ENCODE results near the gene FSD1. TPM values are rescaled to one million over a fixed set of nuclear protein-coding genes. Genes with fewer than 3 reads are reported as not detected.

FSD1 gene
- total and polyA plus RNA-seq, 9 of the 15 experiments (the other 6 are each of a cell fraction or from before 2014, with no cell fraction given) = 0.11 to 1.9 (median 0.94) TPM; not detected in 1

DNA sequence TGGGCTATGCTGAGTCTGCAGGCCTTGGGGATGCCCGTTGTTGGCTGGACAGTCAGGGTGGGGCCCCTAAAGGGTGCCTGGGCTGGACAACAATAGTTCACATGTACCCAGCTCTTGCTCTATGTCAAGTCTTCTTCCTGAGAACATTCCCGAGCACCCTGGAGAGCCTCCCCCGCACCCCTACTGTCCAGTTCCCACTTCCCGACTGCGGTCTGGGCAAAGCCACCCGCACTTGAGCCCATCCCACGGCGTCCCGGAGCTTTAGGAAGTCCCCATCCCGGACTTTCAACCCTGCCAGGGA lies 37.9 kb downstream of the FSD1 start (continued):
- no peak for TF ChIP-seq PHF8 (IDR thresholded peaks at IDR 0.05; ENCODE audit: borderline replicate concordance, low read length)
- TF ChIP-seq, protein P1, sequence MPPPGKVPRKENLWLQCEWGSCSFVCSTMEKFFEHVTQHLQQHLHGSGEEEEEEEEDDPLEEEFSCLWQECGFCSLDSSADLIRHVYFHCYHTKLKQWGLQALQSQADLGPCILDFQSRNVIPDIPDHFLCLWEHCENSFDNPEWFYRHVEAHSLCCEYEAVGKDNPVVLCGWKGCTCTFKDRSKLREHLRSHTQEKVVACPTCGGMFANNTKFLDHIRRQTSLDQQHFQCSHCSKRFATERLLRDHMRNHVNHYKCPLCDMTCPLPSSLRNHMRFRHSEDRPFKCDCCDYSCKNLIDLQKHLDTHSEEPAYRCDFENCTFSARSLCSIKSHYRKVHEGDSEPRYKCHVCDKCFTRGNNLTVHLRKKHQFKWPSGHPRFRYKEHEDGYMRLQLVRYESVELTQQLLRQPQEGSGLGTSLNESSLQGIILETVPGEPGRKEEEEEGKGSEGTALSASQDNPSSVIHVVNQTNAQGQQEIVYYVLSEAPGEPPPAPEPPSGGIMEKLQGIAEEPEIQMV (tag; conservative IDR thresholded peaks at IDR 0.05; ENCODE audit: low read depth) = no peak
- TF ChIP-seq, protein P2, sequence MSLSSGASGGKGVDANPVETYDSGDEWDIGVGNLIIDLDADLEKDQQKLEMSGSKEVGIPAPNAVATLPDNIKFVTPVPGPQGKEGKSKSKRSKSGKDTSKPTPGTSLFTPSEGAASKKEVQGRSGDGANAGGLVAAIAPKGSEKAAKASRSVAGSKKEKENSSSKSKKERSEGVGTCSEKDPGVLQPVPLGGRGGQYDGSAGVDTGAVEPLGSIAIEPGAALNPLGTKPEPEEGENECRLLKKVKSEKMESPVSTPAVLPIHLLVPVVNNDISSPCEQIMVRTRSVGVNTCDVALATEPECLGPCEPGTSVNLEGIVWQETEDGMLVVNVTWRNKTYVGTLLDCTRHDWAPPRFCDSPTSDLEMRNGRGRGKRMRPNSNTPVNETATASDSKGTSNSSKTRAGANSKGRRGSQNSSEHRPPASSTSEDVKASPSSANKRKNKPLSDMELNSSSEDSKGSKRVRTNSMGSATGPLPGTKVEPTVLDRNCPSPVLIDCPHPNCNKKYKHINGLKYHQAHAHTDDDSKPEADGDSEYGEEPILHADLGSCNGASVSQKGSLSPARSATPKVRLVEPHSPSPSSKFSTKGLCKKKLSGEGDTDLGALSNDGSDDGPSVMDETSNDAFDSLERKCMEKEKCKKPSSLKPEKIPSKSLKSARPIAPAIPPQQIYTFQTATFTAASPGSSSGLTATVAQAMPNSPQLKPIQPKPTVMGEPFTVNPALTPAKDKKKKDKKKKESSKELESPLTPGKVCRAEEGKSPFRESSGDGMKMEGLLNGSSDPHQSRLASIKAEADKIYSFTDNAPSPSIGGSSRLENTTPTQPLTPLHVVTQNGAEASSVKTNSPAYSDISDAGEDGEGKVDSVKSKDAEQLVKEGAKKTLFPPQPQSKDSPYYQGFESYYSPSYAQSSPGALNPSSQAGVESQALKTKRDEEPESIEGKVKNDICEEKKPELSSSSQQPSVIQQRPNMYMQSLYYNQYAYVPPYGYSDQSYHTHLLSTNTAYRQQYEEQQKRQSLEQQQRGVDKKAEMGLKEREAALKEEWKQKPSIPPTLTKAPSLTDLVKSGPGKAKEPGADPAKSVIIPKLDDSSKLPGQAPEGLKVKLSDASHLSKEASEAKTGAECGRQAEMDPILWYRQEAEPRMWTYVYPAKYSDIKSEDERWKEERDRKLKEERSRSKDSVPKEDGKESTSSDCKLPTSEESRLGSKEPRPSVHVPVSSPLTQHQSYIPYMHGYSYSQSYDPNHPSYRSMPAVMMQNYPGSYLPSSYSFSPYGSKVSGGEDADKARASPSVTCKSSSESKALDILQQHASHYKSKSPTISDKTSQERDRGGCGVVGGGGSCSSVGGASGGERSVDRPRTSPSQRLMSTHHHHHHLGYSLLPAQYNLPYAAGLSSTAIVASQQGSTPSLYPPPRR (CRISPR knock-in tag; IDR thresholded peaks at IDR 0.05; ENCODE audit: borderline replicate concordance) = no peak
- TF ChIP-seq, protein P3, sequence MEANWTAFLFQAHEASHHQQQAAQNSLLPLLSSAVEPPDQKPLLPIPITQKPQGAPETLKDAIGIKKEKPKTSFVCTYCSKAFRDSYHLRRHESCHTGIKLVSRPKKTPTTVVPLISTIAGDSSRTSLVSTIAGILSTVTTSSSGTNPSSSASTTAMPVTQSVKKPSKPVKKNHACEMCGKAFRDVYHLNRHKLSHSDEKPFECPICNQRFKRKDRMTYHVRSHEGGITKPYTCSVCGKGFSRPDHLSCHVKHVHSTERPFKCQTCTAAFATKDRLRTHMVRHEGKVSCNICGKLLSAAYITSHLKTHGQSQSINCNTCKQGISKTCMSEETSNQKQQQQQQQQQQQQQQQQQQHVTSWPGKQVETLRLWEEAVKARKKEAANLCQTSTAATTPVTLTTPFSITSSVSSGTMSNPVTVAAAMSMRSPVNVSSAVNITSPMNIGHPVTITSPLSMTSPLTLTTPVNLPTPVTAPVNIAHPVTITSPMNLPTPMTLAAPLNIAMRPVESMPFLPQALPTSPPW (CRISPR knock-in tag; IDR thresholded peaks at IDR 0.05) = no peak
- no peak for TF ChIP-seq ZNF79 (CRISPR knock-in tag; IDR thresholded peaks at IDR 0.05; ENCODE audit: low read depth)
- no peak for TF ChIP-seq SETDB1 (IDR thresholded peaks at IDR 0.05; ENCODE audit: low read length)
- no peak for TF ChIP-seq RBM15 (IDR thresholded peaks at IDR 0.05; ENCODE audit: insufficient read depth, low read length)
- no peak for TF ChIP-seq CCNT2 (IDR thresholded peaks at IDR 0.05; ENCODE audit: borderline replicate concordance, extremely low read depth, insufficient read length, low read depth, low read length)
- TF ChIP-seq SUPT5H (IDR thresholded peaks at IDR 0.05) = no peak
- TF ChIP-seq, protein P4, sequence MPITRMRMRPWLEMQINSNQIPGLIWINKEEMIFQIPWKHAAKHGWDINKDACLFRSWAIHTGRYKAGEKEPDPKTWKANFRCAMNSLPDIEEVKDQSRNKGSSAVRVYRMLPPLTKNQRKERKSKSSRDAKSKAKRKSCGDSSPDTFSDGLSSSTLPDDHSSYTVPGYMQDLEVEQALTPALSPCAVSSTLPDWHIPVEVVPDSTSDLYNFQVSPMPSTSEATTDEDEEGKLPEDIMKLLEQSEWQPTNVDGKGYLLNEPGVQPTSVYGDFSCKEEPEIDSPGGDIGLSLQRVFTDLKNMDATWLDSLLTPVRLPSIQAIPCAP (CRISPR knock-in tag; IDR thresholded peaks at IDR 0.05; ENCODE audit: borderline replicate concordance) = no peak
- no peak for TF ChIP-seq FOXM1 (IDR thresholded peaks at IDR 0.05; ENCODE audit: low read depth)
- TF ChIP-seq FOXM1 (CRISPR knock-in tag; IDR thresholded peaks at IDR 0.05; ENCODE audit: low read depth) = no peak
- TF ChIP-seq CREB1 (IDR thresholded peaks at IDR 0.05) = no peak
- TF ChIP-seq CREB1 (CRISPR knock-in tag; IDR thresholded peaks at IDR 0.05) = no peak
- TF ChIP-seq FOS (IDR thresholded peaks at IDR 0.05; ENCODE audit: extremely low read depth, insufficient read length) = no peak
- no peak for TF ChIP-seq ELF4 (CRISPR knock-in tag; IDR thresholded peaks at IDR 0.05)
- no peak for TF ChIP-seq CHD1 (IDR thresholded peaks at IDR 0.05; ENCODE audit: low read length)
- TF ChIP-seq C11orf30 (IDR thresholded peaks at IDR 0.05; ENCODE audit: low read depth) = peak; percentile 40; the same call in 1 of the 2 replicates
- TF ChIP-seq, protein P5, sequence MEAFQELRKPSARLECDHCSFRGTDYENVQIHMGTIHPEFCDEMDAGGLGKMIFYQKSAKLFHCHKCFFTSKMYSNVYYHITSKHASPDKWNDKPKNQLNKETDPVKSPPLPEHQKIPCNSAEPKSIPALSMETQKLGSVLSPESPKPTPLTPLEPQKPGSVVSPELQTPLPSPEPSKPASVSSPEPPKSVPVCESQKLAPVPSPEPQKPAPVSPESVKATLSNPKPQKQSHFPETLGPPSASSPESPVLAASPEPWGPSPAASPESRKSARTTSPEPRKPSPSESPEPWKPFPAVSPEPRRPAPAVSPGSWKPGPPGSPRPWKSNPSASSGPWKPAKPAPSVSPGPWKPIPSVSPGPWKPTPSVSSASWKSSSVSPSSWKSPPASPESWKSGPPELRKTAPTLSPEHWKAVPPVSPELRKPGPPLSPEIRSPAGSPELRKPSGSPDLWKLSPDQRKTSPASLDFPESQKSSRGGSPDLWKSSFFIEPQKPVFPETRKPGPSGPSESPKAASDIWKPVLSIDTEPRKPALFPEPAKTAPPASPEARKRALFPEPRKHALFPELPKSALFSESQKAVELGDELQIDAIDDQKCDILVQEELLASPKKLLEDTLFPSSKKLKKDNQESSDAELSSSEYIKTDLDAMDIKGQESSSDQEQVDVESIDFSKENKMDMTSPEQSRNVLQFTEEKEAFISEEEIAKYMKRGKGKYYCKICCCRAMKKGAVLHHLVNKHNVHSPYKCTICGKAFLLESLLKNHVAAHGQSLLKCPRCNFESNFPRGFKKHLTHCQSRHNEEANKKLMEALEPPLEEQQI (IDR thresholded peaks at IDR 0.05) = no peak
